DMS153 treated with DMSO at 0.1 percent for 48 hours (cell line): Measurements from ENCODE around the gene DHH.

Experiments used
- DNase-seq: peaks from one replicate; lab custom pipeline; 2025; ENCODE audit not compliant: unreplicated experiment; lab: John Stamatoyannopoulos, UW

DHH gene

DNA sequence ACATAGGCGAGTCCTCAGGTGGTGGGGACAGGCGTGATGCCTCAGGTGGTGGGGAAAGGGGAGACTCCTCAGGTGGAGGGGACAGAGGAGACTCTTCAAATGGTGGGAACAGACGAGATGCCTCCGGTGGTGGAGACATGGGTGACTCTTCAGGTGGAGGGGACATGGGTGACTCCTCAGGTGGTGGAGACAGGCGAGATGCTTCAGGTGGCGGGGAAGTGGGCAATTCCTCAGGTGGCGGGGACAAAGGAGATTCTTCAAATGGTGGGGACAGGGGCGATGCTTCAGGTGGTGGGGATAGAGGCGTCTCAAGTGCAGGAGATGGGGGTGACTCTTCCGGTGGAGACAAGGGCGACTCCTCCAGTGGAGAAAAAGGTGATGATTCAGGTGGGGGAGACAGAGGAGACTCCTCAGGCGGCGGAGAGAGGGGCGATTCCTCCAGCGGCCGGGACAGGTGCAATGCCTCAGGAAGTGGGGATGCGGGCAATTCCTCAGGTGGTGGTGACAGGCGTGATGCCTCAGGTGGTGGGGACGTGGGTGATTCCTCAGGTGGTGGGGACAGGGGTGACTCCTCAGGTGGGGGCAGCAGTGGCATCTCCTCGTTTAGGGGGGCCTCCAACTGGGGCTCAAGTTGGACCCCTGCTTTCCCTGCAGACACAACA is 42.7 kb downstream of the DHH start:
- no peak for DNase-seq

GRCh38 chr12:49051373-49051764 is 43.2 kb downstream of the DHH start:
- no peak for DNase-seq

DNA sequence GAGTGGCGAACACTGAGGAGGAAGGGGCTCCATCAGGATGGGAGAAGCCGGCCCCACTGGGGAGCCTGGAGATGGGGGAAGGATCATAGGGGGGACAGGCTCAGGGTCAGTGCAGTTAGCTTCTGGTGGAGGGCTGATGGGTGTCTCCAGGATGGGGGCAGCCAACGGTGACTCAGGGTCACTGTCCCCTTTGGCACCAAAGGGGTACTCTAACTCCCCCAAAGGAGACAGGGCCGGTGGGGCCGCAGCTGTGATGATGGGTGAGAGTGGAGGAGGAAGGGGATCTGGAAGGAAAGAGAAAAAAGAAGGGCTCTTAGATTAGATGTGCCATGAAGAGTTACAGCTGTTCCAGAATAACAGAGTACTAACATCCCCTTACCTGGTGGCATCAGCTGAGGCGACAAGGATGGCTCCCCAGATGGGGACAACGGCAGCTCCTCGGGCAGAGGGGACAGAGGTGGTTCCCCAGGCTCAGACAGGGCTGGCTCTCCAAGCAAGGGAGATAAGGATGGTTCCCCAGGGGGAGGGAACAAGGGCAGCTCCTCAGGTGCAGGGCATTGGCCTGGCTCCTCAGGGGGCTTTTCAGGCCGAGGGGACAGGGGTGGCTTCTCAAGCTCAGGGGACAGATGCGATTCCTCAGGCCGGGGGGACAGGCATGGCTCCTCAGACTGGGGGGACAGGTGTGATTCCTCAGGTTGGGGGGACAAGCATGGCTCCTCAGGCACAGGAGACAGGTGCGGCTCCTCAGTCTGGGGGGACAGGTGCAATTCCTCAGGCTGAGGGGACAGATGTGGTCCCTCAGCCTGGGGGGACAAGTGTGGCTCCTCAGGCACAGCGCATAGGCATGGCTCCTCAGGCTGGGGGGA is 43.9 kb downstream of the DHH start:
- DNase-seq = no peak

GRCh38 chr12:49049566-49050224 is 44.9 kb downstream of the DHH start:
- DNase-seq = no peak

DNA sequence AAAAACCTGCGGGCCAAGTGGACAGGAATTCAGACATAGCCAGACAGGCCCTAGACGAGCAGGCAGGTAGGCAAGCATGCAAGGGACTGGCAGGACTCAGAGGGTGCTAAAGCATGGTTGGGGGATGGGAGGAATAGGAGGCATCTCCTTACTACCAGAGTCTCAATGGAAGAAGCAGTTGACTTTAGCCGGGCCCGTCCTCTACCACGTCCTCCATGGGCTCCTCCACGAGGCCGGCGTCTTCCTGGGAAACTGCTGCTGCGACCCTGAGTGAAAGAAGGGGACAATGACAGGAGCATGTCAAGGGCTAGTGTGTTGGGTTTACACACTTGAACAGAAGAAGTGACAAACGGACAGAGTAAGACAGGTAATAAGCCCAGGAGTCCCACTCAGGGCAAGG is 45.6 kb downstream of the DHH start:
- no peak for DNase-seq

DNA sequence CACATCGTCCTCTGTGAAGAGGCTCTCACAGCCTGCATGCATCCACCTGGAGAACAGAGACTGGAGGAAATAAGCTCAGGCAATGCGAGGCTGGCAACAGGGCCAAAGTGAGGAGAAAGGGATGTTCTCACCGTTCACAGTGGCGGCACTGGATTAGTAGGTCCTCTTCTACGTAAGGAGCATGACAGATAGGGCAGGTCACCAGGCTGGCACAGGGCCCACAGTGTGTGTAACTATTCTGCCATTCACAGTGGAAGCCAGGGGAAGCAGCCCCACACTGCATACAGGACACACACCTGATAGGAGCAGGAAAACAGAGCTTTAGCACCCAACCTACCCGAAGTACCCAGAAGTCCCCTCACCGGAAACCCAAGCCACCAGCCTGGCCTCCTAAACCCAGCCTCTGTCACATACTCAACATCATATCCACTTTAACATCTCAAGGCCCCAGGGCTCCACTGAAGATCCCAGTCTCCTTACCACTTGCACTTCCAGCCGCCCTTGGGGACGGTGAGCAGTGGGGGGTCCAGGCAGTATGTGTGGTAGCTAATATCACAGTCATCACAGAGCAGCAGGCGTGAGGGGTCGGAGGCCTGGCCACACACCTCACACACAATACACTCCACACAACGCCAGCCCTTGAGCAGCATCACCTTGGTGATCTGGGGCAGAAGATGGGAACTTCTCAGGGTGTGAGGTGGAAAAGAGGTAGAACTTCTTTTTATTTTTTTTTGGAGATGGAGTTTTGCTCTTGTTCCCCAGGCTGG is 48.3 kb downstream of the DHH start:
- no peak for DNase-seq

- no peak for DNase-seq
Observed at GRCh38 chr12:49044660-49045059, 49.9 kb downstream of the DHH start.

GRCh38 chr12:49043856-49044258 is 50.7 kb downstream of the DHH start:
- peak; percentile 8 for DNase-seq

DNA sequence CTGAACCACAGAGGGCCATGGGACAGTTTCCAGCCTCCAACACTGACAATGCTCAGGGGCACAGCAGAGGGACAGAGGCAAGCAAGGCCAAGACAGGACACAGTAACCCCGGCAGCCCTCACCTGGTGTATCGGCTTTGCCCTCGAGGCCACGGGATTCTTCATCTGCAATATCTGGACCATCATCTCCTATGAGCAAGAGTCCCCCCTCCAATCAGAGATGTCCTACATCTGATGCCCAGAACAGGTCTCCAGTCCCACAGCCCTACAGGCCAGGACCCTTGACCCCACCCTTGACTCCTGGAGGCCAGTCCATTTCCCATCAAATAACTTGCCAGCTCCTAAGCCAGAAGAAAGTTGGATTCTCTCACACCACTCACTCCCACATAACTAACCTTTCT is 51.4 kb downstream of the DHH start:
- no peak for DNase-seq

DNA sequence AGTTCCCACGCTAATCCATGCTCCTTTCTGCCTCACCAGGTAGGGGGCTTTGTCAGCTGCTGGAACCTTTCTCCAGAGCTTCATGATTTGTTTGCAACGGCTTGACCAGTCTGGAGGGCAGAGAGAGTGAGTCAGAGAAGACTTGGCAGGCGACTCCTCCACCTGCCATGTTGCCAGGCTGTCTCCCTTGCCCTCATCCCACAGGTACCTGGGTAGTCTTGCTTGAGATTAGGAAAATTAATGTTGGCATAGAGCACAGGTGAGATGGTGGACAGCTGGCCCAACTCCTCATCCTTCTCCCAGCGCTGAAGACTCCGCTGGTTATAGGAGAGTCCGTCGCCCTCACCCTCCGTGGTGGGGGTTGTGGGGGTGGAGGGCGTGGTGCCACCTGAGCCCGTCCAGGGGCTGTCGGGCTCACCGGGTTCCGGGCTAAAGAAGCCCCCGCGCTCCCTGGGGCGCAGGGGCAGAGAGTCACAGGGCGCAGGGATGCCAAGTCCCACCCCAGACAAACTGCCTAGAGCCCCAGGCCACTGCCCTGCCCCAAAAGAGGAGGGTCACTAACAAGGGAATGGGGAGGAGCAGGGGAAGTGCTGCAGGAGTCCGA is 52.6 kb downstream of the DHH start:
- no peak for DNase-seq

GRCh38 chr12:49041036-49041880 is 53.3 kb downstream of the DHH start:
- DNase-seq = no peak

- no peak for DNase-seq
Observed at GRCh38 chr12:49040364-49040855, 54.2 kb downstream of the DHH start.

- DNase-seq = no peak
Observed at GRCh38 chr12:49039421-49040363, 54.9 kb downstream of the DHH start.

- DNase-seq = no peak
Observed at GRCh38 chr12:49038291-49038955, 56.2 kb downstream of the DHH start.

DNA sequence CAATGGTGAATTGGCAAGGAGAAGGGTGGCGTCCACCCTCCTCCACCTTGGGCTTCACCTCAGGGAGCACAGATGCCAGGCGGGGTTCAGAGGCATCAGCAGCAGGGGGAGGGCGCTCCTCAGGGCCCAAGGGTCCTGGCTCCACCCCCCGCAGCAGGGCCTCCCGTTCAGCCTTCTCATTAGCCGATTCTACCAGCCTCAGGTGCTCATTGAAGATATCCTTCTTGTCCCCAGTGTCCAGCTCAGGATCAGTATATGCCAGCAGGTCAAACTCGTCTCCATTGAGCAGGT is 56.7 kb downstream of the DHH start:
- DNase-seq = no peak

- DNase-seq = no peak
Observed at GRCh38 chr12:49037111-49037946, 57.3 kb downstream of the DHH start.
